GM04503 (cell line): ENCODE measurements around the gene DCAF12L2.
"Not testable (repeated sequence)": the region's sequence is repeated elsewhere in the genome, so short reads cannot be mapped to it uniquely, and the experiment has no call there.

Source experiments
- DNase-seq: peaks from one replicate; pipeline ENCODE4 v3.0.0-alpha.2; 2012; ENCODE audit warnings: low read depth

The DCAF12L2 gene

DNA sequence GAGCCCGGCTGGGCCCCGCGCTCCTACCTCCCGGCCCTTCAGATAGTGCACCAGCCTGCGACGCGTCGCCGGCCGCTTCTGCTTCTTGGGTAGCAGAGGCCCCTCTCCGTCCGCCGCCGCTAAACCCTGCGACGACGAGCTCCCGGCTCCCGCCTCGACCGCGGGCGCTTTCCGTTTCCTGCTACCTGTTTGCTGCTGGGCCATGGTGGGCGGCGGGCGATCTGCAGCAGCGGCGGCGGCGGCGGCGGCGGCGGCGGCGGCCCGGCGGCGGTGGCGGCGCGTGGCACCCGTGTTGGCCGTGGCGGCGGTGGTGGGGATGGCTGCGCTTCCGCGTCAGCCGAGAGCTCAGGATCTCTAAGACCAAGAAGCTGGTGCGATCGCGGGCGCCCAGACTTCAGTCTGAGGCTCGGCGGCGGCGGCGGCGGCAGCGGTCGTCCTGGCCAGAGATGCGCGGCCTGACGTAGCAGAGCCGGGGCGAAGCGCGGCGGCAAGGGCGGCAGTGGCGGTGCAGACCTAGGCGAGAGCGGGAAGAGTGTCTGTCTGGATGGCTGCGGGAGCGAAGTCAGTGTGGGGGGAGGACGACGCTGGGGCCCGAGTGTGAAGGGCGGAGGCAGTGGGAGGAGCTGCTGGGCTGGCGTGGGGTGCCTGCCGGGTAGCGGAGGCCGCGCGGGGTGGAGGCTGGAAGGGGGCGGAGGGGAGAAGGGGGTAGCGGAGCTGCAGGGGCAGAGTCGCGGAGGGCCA lies at the start of gene DCAF12L2:
Gene DCAF12L2 (minus strand): TSS at position 569 of the 741 bp plus-strand sequence. CDS start 365 bp downstream, at position 204.
- DNase-seq, result no peak

DNA sequence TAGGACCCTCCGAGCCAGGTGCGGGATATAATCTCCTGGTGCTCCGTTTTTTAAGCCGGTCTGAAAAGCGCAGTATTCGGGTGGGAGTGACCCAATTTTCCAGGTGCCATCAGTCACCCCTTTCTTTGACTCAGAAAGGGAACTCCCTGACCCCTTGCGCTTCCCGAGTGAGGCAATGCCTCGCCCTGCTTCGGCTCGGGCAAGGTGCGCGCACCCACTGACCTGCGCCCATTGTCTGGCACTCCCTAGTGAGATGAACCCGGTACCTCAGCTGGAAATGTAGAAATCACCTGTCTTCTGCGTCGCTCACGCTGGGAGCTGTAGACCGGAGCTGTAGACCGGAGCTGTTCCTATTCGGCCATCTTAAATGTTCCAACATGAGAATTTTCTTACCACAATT lies 24.8 kb upstream of the DCAF12L2 start:
- not testable (repeated sequence) for DNase-seq

DNA sequence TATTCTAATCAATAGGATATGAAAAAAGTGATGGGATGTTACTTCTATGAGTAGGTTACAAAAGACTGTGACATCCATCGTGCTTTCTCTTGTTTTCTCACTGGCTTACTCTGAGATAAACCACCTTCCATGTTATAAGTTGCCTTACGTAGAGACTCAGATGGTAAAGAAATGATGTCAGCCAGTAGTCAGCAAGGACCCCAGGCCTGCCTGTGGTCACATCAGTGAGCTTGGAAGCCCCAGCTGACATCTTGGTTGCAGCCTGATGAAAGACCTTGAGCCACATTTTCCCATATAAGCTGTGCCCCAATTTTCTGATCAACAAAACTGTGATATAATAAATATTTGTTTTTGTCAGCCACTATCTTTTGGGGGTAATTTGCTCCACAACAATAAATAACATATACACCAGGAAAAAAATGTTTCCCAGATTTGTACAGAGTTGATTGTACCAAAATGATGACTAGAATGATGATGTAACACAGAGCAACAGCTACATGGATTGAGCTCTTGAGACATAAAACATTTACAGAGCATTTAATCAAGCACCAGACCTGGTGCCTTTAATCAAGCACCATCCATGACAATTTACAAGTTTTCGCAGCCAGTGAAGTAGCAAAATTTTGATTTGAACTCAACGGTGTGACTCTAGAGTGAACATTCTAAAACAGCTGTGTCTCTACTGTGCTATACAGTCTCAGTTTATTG lies 11.2 kb upstream of the DCAF12L2 start:
- DNase-seq, result no peak

GRCh38 chrX:126170720-126171119 lies 4.6 kb upstream of the DCAF12L2 start:
- DNase-seq, result no peak

- DNase-seq, result no peak
These were observed 1.5 kb upstream of the DCAF12L2 start for GRCh38 chrX:126167560-126167959.

GRCh38 chrX:126165401-126165720 lies 728 bp downstream of the DCAF12L2 start:
- DNase-seq, result no peak

- DNase-seq, result no peak
These were observed 1.2 kb downstream of the DCAF12L2 start for GRCh38 chrX:126164689-126165400.

- no peak for DNase-seq
These were observed 1.9 kb downstream of the DCAF12L2 start for GRCh38 chrX:126164226-126164625.

- DNase-seq, result no peak
These were observed 25.1 kb downstream of the DCAF12L2 start for GRCh38 chrX:126141014-126141413.

- DNase-seq, result no peak
These were observed 28.2 kb downstream of the DCAF12L2 start for GRCh38 chrX:126137899-126138298.

DNA sequence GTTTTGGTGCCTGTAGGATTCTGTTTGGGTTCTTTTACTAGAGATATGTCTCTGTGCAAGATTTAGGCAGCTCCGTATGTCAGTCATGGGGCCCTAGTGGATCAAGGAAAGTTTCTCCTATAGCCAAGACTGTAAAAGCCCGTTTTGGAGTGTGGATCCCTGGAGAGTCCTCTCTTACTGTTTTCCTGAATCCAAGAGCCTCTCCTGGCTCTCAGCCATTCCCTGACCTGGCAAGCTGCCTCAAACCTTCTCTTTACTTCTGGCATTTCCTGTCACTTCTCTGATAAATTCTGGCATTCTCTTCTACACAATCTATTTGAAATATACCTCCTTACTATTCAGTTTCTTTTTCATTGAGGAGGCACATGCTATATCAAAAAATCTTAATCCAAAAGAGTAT lies 41.4 kb downstream of the DCAF12L2 start:
- DNase-seq, result no peak
